Measurements from ENCODE around the gene ABHD10.
A peak's percentile ranks its signal among the peaks of the same experiment; 100 is the strongest.

Gene ABHD10

DNA sequence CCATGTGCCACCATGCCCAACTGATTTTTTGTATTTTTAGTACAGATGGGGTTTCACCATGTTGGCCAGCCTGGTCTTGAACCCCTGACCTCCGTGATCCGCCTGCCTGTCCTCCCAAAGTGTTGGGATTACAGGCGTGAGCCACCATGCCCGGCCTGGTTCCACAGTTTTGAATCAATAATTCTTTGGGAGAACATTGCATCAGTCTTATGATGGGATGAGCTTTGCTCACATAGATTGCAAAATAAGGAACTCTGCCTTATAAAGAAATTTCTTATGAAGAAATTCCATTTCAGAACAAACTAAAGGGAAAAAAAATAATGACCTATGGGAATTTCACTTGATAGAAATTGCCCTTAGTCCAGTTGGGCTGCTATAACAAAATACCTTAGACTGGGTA, 39.9 kb downstream of the ABHD10 start:
- no peak for DNase-seq (ENCODE audit: low read depth in 2 of 2)
- H3K4me3 ChIP-seq (replicated peaks in 1 of 2; ENCODE audit: low read depth in 2 of 2, low read length in 2 of 2): no peak overlapping the region
- TF ChIP-seq, protein P1, sequence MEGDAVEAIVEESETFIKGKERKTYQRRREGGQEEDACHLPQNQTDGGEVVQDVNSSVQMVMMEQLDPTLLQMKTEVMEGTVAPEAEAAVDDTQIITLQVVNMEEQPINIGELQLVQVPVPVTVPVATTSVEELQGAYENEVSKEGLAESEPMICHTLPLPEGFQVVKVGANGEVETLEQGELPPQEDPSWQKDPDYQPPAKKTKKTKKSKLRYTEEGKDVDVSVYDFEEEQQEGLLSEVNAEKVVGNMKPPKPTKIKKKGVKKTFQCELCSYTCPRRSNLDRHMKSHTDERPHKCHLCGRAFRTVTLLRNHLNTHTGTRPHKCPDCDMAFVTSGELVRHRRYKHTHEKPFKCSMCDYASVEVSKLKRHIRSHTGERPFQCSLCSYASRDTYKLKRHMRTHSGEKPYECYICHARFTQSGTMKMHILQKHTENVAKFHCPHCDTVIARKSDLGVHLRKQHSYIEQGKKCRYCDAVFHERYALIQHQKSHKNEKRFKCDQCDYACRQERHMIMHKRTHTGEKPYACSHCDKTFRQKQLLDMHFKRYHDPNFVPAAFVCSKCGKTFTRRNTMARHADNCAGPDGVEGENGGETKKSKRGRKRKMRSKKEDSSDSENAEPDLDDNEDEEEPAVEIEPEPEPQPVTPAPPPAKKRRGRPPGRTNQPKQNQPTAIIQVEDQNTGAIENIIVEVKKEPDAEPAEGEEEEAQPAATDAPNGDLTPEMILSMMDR (IDR thresholded peaks at IDR 0.05; ENCODE audit: low read depth, low read length): no peak

DNA sequence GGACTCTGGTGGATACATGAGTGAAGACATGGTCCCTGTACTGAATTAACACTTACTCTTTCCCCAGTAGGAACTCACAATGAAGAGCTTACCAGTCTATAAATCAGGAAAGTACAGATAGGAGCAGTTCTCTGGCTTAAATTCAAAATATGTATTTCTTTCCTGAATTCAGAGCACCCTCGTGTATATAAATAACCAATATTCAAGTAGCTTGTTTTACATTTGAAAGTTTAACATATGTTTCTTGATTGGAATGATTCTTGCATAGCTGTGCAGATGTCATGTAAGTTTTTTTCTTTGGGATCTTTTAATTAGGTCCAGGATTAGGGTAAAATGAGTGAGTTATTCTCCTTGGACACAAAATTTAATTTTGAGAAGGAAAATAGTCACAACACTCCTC, 40.9 kb downstream of the ABHD10 start:
- DNase-seq (ENCODE audit: low read depth in 2 of 2): no peak
- TF ChIP-seq, protein P1 (IDR thresholded peaks at IDR 0.05; ENCODE audit: low read depth, low read length): no peak
- H3K4me3 ChIP-seq (replicated peaks in 1 of 2; ENCODE audit: low read depth in 2 of 2, low read length in 2 of 2): no peak overlapping the region

DNA sequence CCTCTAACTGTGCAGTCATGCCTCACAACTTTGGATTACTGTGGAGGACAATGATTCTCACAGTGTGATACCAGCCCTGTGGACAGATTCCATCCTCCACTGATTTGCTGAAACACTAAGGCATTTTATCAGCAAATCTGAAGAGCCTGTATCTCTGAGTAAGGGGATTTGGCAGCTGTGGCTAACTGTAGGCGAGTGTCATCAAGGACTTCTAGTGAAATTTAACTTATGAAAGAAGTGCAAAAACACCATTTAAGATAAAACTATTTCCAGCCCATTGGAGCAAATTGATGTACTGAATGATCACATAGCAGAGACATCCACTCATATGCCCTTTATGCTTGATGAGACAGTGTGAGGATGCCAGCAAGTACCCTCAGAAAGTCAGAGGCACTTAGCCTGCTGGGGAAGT, 41.9 kb downstream of the ABHD10 start:
- TF ChIP-seq, protein P1 (IDR thresholded peaks at IDR 0.05; ENCODE audit: low read depth, low read length): no peak
- no peak overlapping the region for H3K4me3 ChIP-seq (replicated peaks in 1 of 2; ENCODE audit: low read depth in 2 of 2, low read length in 2 of 2)
- no peak for DNase-seq (ENCODE audit: low read depth in 2 of 2)

DNA sequence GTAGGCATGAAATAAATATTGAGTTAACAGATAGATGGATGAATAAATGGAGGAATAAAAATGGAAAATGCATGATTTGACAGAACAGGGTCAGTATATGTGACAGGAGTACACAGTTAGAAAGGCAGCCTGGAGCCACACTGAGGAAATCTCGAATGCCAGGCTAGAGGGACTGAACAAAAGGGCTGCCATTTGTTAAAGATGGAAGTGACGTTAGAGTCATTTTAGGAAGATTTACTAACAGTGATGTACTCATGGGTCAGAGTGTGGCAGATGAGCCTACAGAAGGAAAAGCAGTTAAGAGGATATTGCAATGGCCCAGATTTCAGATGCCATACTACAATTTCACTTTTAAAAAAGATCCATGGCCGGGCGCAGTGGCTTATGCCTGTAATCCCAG, 48.3 kb downstream of the ABHD10 start:
- TF ChIP-seq, protein P1 (IDR thresholded peaks at IDR 0.05; ENCODE audit: low read depth, low read length): no peak
- H3K4me3 ChIP-seq (replicated peaks in 1 of 2; ENCODE audit: low read depth in 2 of 2, low read length in 2 of 2): no peak overlapping the region
- DNase-seq (ENCODE audit: low read depth in 2 of 2): no peak

DNA sequence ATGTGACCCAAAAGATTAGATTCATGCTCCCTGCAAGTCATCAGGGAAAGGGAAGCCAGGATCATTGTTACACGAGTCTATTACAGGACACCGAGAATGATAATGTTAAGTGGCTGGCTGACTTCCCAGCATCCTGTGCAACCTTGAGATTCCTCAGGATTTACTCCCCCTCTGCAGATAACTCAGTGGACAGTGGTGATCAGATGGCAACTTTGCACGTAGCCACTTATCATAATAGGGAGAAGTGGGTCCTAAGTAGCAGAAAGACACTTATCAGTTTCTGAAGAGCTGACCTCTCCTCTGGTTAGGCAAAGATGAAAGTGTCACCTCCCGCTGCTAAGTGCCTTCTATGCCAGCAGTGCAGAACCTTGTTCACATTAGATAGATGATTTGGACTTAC, 49.0 kb downstream of the ABHD10 start:
- H3K4me3 ChIP-seq (replicated peaks in 1 of 2; ENCODE audit: low read depth in 2 of 2, low read length in 2 of 2): no peak overlapping the region
- DNase-seq (ENCODE audit: low read depth in 2 of 2): no peak
- TF ChIP-seq, protein P1 (IDR thresholded peaks at IDR 0.05; ENCODE audit: low read depth, low read length): no peak

DNA sequence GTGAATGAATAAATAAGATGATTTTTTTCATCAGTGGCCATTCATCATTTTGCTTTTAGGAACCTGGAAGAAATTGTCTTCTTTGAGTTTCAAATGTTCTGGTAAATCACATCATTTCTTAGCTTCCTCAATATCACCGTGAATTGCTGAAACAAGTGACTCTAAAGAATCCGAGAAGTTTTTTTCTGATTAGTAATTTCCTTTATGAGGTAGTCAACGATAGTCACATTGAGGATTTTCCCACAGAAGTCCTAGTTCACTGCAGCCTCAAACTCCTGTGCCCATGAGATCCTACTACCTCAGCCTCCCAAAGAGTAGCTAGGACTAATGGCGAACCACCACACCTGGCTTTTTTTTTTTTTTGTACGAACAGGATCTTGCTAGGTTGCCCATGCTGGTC, 52.1 kb downstream of the ABHD10 start:
- TF ChIP-seq, protein P1 (IDR thresholded peaks at IDR 0.05; ENCODE audit: low read depth, low read length): no peak
- H3K4me3 ChIP-seq (replicated peaks in 1 of 2; ENCODE audit: low read depth in 2 of 2, low read length in 2 of 2): no peak overlapping the region

DNA sequence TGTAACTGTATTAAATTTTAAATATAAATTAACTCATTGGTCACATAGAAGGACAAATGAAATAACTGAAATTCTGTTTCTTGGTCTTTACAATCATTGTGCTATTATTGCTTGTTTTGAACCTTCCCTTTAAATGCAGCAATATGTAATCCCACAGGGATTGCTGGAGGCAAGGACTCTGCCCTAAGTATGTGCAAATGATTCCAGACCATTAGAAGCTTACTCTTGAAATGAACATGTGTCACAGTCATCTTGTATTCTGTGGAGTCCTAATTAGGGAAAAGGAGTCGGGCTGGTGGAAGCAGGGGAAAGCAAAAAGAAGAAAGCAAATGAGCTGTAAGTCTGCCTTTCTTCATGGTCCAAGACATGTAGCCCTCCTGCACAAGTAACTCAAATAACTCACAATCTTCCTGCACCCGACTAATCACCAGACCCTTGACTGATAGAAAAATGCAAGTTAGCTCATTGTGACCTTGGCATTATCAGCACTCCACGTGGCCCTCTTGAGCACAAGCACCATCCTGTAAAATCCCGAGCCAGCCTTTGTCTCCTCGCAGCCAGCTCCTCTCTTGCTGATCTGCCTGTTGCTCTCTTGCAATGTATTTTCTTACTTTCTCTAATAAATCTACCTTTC, 53.4 kb downstream of the ABHD10 start:
- no peak overlapping the region for H3K4me3 ChIP-seq (replicated peaks in 1 of 2; ENCODE audit: low read depth in 2 of 2, low read length in 2 of 2)
- TF ChIP-seq, protein P1 (IDR thresholded peaks at IDR 0.05; ENCODE audit: low read depth, low read length): no peak
- DNase-seq (ENCODE audit: low read depth in 2 of 2): no peak

More for the DNA sequence above, 52.1 kb downstream of the ABHD10 start:
- DNase-seq (ENCODE audit: low read depth in 2 of 2): peak in 1 of 2 donors; percentile 75

Data from cardiac fibroblast (primary cell).